HG03521 (cell line): ENCODE data around the gene SLC25A34.

Experiments
- ATAC-seq: cut with Tn5 transposase; IDR thresholded peaks from one replicate; pipeline ENCODE4 v1.9.1; 2021; ENCODE audit warnings: mild to moderate bottlenecking, moderate library complexity; ENCODE audit not compliant: unreplicated experiment

Gene SLC25A34

GRCh38 chr1:15767941-15768340 is 31.9 kb downstream of the SLC25A34 start:
- no peak for ATAC-seq

GRCh38 chr1:15768388-15768787 is 32.3 kb downstream of the SLC25A34 start:
- ATAC-seq, result no peak

- ATAC-seq, result no peak
Observed at GRCh38 chr1:15770313-15770962, 34.4 kb downstream of the SLC25A34 start.

- no peak for ATAC-seq
Observed at GRCh38 chr1:15771836-15772515, 35.9 kb downstream of the SLC25A34 start.

GRCh38 chr1:15775706-15776105 is 39.6 kb downstream of the SLC25A34 start:
- no peak for ATAC-seq

GRCh38 chr1:15777909-15778707 is 42.0 kb downstream of the SLC25A34 start:
- no peak for ATAC-seq

GRCh38 chr1:15785683-15786082 is 49.6 kb downstream of the SLC25A34 start:
- ATAC-seq, result no peak

GRCh38 chr1:15786581-15786980 is 50.5 kb downstream of the SLC25A34 start:
- ATAC-seq, result no peak

GRCh38 chr1:15788624-15789301 is 52.7 kb downstream of the SLC25A34 start:
- ATAC-seq, result no peak
